A673 (cell line): ENCODE measurements around the gene DLX1.

ENCODE experiments used
- EZH2 ChIP-seq: fragments of 200-600 bp; sonication (generic); IDR thresholded peaks from 2 replicates; pipeline ENCODE4 v1.6.1; 2017; ENCODE audit warnings: borderline replicate concordance, low read depth, mild to moderate bottlenecking, mixed read lengths, antibody characterized with exemption, low read length; ENCODE audit not compliant: poor library complexity, severe bottlenecking
- TF ChIP-seq, protein P1 (sequence below): fragments of 300-800, 200-600 bp; sonication (generic); conservative IDR thresholded peaks from 2 replicates; pipeline ENCODE4 v1.5.1; 2017; ENCODE audit warnings: low read depth, mild to moderate bottlenecking, antibody characterized with exemption, low read length, moderate library complexity, mixed read lengths

DNA sequence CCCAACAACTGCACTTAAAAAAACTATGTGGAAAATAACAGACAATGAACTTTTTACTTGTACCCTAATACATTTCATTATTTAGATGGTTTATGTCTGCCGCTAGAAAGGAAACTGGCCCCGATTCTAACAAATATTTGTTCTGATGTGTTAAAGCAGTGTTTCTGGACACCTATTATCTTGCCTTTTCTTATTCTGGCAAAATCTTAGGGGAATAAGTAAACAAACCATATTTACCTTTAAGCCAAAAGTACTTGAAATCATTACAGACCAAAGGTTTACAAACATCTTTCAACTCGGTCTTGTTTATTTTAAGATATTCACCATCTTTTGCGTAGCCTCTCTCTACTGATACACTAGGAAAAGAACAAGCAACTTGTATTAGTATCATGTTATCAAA, 11.8 kb upstream of the DLX1 start:
- TF ChIP-seq, protein P1, sequence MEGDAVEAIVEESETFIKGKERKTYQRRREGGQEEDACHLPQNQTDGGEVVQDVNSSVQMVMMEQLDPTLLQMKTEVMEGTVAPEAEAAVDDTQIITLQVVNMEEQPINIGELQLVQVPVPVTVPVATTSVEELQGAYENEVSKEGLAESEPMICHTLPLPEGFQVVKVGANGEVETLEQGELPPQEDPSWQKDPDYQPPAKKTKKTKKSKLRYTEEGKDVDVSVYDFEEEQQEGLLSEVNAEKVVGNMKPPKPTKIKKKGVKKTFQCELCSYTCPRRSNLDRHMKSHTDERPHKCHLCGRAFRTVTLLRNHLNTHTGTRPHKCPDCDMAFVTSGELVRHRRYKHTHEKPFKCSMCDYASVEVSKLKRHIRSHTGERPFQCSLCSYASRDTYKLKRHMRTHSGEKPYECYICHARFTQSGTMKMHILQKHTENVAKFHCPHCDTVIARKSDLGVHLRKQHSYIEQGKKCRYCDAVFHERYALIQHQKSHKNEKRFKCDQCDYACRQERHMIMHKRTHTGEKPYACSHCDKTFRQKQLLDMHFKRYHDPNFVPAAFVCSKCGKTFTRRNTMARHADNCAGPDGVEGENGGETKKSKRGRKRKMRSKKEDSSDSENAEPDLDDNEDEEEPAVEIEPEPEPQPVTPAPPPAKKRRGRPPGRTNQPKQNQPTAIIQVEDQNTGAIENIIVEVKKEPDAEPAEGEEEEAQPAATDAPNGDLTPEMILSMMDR: no peak
- TF ChIP-seq EZH2: no peak
